ENCODE data around the gene TFF2.
A peak's percentile ranks its signal among the peaks of the same experiment; 100 is the strongest.

TFF2 gene

DNA sequence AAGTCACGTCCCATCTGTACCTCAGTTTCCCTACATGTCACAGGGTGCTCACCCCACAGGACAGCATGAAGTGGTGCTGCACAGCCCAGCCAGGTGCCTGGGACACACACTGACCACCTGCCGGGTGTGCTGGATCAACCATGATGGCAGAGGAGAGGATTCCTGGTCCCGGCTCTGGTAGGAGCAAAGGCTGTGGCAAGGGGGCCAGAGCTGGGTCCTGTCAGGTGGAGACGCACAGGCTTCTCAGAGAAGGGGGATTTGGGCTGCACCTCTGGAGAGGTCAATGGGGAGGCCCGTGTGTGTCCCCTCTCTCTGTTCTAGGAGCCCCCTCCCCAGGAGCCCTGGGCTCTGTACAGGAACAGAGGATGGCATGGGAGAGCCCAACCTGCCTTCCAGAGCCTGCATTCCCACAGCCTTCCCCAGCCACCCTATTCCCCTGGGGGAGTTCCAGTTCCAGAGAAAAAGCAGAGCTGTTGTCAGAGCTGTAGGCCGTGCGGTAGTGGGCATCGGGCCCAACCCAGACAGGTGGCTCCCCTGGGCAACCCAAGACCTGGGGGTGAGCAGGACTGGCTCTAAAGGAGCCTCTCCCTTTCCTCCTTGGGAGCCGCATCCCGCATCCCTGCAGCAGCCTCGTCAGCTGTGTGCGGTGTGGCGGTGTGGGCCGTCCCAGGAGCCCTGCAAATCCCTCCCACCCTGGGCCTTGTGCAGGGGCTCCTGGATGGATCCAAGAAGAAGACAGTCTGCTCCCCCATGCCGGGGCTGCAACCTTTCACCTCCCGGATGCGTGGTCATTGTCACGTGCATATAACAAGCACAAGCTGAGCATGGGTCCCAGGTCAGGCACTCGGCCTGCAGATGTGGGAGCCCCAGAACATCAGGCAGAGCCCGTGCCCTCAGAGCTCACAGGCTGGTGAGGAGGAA, 32.7 kb downstream of the TFF2 start:
- no peak for DNase-seq

DNA sequence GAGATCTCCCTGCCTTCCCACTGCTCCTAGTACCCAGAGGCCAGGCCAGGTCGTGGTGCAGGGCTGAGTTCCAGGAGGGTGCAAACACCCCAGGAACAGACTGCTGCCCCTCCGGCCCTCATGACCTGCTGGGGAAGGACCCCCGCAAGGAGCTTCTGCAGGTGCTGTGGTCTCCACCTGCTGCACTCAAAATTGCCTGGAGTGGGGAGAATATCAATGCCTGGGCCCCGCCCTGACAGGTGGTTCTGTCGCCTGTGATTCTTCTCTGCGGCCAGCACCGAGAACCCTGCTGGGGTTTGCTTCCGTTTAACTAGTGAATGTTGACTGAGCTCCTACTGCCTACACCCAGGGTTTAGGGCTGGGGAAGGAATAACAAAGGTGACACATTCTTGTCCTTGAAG, 33.5 kb downstream of the TFF2 start:
- DNase-seq, result no peak

DNA sequence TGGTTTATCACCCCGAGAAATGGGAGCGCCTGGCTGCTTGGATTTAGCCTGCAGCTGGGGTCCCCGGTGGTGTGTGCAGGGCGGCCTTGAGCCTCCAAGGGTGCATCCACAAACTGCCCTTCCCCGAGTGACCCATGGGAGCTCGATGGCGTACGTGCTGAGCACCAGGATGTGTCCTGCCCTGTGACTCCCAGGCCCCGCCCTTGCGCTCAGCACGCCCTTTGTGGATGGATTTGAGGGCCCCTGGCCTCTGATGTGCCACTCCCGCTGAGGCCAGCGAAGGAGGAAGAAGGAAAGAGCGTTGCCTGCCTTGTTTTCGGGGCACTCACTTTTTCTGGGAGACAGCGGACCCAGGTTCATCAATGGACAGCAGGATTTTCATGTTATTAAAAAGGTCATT, 33.9 kb downstream of the TFF2 start:
- no peak for DNase-seq

DNA sequence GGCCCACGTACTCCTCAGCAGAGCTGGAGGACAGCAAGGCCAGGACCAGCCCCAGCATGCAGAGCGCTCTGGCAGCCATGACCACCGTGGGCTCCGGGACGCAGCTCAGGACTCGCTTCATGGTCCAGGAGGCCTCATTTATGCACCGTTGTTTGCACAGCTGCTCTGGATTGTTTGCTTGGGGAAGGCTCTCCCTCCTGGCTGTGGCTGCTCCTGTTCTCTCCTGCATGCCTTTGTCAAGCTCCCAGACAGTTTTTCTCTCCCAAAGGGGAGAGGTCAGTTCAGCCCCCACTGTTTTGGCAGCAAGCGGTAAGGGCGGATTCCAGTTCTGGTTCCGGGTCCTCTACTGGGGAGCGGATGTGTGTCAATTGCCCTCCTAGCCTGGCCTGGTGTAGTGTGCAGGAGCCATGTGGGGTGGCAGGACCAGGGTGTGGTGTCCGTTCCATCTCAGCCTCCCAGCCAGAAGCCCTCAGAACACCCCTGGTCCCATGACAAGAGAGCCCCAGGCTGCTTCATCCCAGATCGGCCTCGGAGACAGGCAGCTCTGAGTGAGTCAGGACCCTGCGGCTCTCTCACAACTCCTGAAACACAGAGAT, 35.4 kb downstream of the TFF2 start, which contains the start of gene TFF3:
Gene TFF3, minus strand, starts transcription at position 114 of the 596 bp plus-strand sequence. Its CDS starts 35 bp downstream, at position 79.
- no peak for DNase-seq

DNA sequence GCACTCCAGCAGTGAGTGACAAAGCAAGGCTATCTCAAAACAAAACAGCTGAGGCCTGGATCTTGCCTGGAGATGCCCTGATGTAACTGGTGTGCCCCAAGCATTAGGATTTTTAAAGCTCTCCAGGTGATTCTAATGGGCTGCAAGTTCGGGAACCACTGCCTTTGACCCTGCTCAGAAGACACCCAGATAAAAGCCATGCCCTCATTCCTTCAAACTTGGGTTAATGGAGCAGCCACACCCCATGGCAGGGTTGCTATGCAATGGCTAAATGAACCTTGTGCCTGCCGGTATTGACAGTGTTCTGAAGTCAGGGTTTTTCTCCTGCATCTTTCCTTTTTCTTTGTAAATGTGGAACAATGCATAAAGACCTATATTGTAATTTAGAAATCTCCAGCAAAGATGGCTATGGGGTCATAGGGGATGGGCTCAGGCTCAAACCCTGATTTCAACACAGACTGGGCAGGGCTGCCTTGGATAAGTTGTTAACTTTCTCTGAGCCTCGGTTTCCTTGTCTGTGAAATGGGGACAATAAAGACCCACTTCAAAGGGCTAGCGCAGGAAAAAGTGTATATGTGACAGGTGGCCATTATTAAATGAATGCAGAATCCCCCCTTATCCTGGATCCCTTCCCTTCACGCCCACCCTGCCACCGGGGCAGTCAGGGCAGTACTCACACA, 36.0 kb downstream of the TFF2 start:
- DNase-seq, result no peak

DNA sequence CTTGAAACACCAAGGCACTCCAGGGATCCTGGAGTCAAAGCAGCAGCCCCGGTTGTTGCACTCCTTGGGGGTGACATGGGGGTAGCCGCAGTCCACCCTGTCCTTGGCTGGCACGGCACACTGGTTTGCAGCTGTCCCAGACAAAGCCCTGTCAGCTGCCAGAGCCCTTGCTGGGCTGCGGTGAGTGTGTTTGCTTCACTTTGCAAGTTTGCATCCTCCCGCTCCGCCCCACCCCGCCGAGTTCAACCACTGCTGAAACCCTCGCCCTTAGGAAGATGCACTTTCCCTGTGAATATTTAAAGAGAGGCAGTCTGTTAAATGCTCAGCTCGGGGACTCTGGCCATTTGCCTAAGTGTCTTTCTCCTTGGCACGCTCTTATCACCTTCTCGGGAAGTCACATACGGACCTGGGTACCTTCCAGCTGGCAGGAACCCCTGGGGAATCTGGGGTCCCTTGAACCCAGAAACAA, 37.3 kb downstream of the TFF2 start:
- no peak for DNase-seq

DNA sequence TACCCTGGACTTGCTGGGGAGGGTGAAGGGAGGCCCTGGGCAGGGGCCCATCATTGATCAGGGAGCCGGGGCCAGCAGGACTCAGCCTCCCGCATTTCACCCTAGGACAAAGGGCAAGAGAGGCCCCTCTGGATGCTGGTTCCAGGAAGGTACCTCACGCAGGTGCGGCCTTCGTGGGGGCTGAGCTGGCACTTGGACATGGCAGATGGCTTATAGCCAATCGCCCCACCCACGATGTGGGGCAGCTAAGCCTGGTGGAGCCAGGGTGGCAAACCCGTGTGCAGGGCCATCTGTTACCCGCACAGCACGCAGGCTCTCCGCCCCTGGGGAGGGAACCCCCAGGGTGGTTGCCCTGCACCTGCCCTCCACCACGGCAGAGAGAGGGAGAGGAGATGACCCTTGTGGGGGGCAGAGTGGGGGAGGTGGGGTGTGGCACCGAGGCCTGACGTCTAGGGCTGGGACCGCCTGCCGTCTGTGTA, 38.1 kb downstream of the TFF2 start:
- no peak for DNase-seq

DNA sequence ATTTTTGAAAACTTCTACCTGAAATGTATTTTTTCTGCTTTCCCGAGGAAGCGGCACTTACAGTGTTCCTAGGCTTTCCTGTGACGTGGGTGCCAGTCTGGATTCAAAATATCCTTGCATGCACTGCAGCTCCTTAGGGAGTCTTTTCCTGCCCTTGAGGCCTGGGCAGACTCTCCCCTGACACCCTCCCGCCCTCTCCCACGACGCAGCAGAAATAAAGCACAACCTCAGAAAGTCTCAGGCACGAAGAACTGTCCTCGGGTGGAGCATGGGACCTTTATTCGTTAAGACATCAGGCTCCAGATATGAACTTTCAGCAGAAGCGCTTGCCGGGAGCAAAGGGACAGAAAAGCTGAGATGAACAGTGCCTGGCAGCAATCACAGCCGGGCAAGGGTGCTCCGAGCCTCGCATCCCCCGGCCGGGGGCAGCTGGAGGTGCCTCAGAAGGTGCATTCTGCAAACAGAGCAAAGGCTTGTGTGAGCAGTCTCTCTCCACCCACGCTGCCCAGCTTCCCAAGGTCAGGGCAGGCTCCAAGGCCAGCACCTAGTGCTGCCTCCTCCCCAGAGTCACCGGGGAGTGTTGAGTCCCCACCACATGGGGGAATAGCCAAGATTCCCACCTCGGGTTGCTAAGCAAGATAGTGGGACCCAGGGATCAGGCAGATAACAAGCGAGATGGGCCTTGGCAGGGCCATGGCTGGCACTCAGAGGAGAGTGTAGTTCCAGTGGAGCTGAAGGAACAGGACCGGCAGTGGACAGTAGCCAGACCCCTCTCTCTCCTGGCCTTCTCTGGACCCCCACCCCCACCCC, 38.8 kb downstream of the TFF2 start:
- DNase-seq, result no peak

DNA sequence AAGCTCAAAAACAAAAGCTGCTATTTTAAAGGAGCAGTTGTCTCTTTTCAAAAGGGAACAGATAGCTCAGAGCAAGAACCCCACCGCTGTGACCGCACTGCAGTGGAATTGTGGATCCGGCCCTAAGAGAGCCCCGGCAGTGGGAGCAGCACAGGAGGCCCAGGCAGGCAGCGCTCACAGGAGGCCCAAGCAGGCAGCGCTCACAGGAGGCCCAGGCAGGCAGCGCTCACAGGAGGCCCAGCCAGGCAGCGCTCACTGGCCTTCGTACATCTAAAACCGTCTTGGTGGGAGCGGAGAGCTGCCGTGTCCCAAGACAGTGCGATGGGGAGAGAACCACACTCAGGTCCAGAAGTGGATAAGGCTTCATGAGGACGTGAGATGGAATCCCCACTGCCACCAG, 39.6 kb downstream of the TFF2 start:
- DNase-seq, result no peak

DNA sequence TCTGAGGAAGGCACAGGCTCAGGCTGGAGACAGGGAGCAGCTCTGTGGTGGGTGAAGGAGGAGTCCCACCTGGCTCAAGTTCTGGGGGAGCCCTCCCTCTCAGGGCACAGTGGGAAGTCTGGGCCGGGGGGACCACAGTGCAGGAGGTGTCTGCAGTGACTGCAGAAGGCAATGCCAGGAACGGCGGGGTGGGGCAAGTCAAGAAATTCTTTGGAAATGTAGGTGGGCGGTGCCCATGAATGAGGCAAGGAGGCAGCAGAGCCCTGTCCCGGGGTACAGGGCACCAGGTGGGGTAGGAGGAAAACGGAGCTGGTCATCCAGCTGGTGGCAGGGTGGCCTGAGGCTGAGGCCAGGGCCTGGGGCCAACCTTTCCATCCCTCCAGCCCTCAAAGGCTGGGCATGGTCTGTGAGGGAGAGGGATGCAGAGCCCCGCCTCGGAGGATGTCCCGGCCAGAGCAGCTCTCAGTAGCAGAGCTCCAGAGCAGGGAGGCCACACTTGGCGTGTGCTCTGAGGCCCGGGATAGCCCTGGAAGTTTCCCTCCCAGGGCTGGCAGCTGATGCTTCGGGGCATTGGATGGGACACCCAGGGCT, 40.3 kb downstream of the TFF2 start:
- DNase-seq, result no peak

DNA sequence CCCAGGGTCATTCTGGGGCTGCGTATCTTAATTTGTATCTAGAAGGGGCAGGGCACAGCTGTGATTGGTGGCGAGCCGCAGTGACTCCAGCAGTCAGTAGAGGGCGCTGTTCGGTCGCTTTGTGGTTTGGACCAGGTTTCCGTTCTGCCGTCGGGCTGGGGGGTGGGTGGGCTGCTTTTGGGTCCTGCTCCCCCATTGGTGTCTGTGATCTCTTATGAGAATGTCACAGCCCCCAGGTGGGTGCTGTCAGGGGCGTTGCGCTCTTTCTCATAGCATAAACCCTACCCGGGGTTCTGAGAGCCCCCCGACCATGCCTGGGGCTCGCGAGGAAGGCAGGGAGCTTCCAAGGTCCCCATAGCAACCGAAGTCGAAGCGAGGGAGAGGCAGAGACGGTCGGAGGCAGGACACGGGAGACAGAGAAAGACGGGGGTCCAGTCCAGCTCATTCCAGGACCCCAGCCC, 41.0 kb downstream of the TFF2 start:
- DNase-seq, result peak; percentile 48 to 59 (median 54)

DNA sequence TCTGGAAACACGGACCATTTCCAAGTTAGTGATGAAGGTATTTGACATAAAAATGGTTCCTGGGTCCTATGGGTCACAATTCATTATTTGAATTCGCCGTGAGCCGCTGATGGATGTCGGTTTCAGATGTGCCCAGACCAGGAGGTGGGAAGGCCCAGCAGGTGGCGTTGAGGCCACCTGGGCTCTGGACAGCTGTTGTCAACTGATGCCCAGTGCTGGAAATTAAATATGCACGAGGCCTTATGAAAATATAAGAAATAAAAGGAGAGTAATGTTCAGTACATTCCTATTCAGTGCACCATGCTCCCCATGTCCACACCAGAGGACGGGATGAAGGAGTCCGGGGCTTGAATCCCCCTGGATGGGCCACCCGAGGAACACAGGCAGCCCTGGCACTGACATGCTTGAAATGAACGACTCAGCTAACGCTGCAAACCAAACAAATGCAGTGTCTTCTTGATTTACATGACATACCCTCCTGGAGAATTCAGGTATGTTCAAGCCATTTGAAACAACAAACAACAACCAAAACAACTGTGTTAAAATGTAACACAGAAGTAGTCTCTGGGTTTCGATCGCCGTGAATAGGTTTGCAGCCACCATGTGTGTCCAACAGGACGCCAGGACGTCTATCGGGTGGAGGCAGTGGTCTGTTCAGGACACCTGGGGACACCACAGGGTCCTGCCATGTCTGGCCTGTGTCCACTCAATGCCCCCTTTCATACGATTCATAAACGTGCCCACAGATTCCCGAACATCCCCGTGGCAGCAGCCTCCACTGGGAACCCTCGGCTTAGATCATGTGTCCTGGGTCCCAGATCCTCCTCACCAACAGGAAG, 41.7 kb downstream of the TFF2 start:
- no peak for DNase-seq

DNA sequence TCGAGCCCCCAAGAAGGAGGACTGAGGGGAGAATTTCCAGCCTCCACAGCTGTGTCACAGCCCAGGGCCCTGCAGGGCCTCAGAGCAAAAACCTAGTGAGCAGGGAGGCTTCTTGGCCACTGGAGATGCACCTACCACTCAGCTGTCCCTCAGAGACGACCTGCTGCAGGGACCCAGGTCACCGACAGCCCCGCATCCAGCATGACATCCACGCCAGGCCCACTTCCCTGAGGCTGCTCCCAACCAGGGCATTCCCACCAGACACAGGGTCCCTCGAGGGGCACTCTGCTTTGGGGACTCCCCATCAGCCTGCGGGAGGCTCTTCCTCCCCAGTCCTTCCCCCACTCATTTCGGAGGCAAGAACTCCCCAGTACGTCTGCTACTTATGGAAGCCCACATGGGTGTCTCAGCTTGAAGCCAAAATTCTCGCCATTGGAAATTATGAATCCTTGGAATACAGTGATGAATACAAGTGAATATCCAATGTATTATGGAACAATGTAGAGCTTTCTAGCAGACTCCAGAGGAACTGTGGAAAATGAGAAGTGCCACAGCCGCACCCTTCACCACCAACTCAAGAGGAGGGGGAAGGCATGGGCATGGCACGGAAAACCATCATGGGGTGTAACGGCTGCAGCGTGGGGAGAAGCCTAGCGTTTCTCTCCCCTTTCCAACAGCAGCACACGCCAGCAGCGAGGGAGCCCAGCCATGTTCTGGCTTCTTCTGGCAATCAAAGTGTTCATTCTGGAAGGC, 42.5 kb downstream of the TFF2 start:
- no peak for DNase-seq

DNA sequence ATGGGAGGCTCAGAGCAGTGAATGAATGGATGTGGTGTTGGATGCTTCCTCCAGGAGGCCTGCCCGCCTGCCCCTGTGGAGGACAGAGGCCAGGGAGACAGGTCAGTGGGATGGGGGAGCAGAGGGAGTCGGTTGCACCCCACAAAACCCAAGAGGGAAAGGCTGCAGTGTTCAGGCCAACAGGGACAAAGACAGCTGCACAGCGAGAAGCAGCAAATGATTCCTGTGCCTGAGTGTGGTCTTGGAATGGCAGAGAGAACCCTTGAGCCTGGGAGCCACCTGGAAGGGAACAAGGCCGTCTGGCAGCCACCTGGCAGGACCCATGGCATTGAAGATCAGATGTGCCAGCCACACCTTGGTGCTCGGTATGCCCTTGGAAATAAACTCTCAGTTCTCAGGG, 43.7 kb downstream of the TFF2 start:
- no peak for DNase-seq

DNA sequence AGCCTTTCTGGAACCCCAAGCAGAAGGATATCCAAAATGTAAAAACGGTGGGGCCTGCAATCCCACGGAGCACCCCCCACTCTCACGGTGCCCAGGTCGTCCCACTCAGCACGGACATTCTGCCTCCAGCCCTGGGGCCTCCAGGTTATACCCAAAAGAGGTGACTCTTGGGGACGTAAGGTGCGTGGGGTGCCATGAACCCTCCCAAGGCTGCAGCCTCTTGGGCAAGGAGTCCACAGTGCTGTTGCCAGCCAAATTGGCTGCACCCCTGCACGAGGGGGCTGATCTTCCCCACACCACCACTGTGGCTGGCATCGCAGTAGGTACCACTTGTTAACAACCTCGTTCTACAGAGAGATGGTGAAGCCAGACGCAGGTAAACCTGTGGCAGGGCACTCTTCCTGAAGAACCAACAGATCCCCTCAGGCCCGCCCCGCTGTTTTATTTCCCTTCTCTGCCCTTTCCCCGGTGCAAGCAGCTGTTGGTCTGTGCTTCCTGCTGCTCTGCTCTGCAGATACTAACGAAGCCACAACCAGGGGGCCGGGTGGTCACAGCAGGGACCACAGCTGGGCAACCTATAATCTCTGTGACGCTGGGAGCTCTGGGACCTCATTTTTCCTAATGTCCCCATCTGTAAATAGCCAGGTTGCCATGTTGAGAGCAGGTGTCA, 44.3 kb downstream of the TFF2 start:
- no peak for DNase-seq

DNA sequence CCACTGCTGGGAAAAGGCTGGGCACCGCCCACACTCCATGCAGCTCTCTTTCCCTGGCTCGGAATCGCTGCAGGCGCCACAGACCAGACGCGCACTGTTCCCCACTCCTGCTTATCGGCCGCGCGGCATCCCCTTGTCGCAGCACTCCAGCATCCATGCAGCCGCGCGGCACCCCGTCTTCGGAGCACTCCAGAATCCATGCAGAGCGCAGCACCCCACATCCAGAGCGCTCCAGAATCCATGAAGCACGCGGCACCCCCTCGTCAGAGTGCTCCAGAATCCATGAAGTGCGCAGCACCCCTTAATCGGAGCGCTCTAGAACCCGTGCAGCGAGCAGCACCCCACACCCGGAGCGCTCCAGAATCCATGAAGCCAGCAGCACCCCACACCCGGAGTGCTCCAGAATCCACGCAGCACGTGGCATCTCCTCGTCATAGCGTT, 45.1 kb downstream of the TFF2 start:
- DNase-seq, result no peak

DNA sequence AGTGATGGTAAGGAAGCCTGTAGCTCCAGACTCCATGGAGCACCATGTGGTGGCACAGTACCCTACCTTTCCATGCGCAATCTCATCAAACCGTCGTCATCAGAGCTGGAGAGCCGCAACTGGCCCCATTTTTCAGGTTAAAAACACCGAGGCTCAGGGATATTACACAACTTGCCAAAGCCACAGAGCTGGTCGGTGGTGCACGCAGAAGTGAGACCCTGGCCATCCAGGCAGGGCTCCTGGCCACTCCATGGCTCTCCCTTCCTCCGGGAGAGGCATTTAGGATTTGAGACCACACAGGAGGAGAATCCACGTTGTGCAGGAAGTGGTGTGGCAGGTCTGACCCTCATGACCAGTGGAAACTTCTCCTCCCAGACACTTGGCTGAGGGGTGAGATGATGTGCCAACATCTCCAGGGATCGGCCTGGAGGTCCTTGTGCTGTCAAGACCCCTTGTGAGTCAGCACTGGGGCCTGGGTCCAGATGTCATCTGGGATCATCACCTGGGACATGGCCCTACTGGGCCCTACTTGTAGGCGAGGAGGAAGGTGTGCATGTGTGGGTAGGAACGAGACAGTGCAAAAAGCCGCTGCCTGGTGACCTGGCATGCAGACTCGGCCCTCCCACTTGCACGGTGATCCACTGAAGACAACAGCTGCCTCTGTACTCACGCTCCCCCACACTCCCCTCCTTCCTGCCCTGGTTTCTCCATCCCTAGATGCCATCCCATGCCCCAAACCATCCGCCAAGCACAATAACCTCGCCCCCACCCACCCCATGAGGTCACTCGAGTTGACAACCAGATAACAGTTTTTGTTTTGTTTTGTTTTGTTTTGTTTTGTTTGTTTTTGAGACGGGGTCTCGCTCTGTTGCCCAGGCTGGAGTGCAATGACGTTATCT, 46.0 kb downstream of the TFF2 start:
- no peak for DNase-seq

DNA sequence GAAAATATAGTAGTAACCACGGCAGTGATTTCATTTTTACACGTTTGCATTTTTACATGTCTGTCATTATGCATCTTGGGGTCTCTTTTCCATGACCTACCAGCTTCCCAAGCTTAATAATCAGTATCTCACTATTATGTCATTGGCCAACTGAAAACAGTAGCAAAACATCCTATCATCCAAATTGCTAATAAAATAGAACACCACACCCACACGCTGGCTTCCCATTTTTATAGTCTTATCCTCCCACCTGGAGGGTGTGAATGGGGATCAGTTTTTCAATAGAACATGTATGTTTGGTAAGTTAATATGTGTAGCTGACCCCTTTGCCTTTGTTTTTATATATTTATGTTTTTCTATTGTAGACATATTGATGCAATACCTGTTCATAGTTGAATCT, 47.4 kb downstream of the TFF2 start:
- DNase-seq, result no peak

DNA sequence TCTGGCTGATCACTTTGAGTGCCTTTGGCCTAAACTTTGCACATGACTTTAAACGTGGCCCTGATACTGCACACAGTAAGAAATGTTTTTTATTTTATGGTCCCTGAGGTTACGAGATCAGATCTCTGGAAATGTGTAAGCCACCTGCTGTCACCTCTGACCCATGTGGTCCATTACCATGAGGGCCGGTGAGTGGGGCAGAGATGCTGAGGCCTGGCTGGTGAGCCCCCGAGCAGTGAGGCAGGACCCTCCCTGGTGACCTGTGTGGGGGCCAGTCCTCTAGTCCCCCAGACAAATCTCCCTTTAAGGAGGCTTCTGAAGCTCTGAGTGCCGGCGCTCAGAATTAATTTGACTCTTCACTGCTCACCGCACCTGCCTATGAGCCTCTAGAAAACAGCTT, 48.0 kb downstream of the TFF2 start:
- DNase-seq, result no peak
